HAP-1 (cell line): Measurements from ENCODE around the gene AFG3L2.
"Not testable (repeated sequence)": the region's sequence is repeated elsewhere in the genome, so short reads cannot be mapped to it uniquely, and the experiment has no call there.

Experiments used
- DNase-seq, 2 experiments: peaks; one replicate each; pipeline ENCODE4 v3.0.0-alpha.2; 2016 to 2020; ENCODE audit warnings: low spot score in 2 of 2
- H3K27me3 ChIP-seq: fragments of 250-450 bp; sonication (Bioruptor Pico); 2 replicates; pipeline ENCODE4 v1.5.1; 2020; ENCODE audit warnings: low read depth, mild to moderate bottlenecking, moderate library complexity
- H3K36me3 ChIP-seq: fragments of 250-450 bp; sonication (Bioruptor Pico); replicated peaks from 2 replicates; pipeline ENCODE4 v1.5.1; 2020; ENCODE audit warnings: mild to moderate bottlenecking
- H3K4me1 ChIP-seq: fragments of 250-450 bp; sonication (Bioruptor Pico); 2 replicates; pipeline ENCODE4 v1.5.1; 2020; ENCODE audit warnings: mild to moderate bottlenecking
- H3K4me3 ChIP-seq: fragments of 250-450 bp; sonication (Bioruptor Pico); 2 replicates; pipeline ENCODE4 v1.5.1; 2020; ENCODE audit warnings: mild to moderate bottlenecking, moderate library complexity
- H3K9me3 ChIP-seq: fragments of 250-450 bp; sonication (Bioruptor Pico); 2 replicates; pipeline ENCODE4 v1.5.1; 2020; ENCODE audit warnings: mild to moderate bottlenecking, moderate library complexity
- in situ Hi-C: fragments of 300-500 bp; cut with MboI; formaldehyde crosslinking; loops from 3 replicates; pipeline ENCODE4 v1.14.3; 2020; ENCODE audit warnings: low sequenced_read_pairs, inconsistent platforms, mixed read lengths

AFG3L2 gene

DNA sequence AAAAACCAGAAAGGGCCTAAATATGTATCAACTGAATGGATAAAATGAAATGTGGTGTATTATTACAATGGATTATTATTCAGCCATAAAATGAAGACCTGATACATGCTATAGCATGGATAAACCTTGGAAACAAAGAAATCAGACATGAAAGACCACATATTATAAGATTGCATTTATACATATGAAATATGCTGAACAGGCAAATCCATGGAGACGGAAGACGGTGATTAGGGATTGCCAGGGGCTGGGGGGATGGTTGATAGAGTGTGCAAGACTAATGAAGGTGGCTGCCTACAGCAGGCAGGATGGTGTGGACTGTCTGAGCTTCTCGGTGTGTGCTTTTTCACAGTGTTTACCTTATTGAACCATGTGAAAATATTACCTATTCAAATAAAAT lies 11.4 kb upstream of the AFG3L2 start:
- H3K27me3 ChIP-seq, result no peaks in the 10 kb centered on the region
- in situ Hi-C loops, result loop anchor here (25.0 kb wide), 1 partner anchor 549 kb away; the partner anchor contains the start of gene SEH1L
- H3K9me3 ChIP-seq, result no peaks in the 10 kb centered on the region
- H3K36me3 ChIP-seq, result no peaks in the 10 kb centered on the region
- no peak for DNase-seq
- H3K4me3 ChIP-seq, result no peak overlapping the region
- no peaks in the 10 kb centered on the region for H3K4me1 ChIP-seq

DNA sequence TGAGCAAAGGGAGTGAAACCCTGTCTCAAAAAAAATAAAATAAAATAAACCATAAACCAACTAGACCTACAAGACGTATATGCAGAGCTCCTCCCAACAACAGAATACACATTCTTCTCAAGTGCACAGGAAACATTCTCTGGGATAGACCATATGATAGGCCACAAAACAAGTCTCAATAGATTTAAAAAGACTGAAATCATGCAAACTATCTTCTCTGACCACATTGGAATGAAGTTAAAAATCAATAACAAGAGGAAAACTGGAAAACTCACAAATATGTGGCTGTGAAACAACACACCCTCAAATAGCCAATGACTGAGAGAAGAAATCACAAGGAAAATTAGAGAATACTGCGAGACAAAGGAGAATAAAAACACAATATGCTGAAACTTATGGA lies 7.2 kb upstream of the AFG3L2 start:
- DNase-seq, result no peak
- in situ Hi-C loops, result loop anchor here (25.0 kb wide), 1 partner anchor 553 kb away; the partner anchor contains the start of gene SEH1L

DNA sequence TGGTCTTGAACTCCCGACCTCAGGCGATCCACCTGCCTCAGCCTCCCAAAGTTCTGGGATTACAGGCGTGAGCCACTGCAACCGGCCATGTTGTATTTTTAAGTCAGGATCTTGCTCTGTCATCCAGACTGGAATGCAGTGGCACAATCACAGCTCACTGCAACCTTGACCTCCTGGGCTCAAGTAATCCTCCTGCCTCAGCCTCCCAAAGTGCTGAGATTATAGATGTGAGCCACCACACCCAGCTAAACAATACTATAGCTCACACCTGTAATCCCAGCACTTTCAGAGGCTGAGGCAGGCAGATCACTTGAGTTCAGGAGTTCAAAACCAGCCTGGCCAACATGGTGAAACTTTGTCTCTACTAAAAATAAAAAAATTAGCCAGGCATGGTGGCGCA lies 6.7 kb upstream of the AFG3L2 start:
- not testable (repeated sequence) for H3K27me3 ChIP-seq, DNase-seq, H3K4me1 ChIP-seq, H3K9me3 ChIP-seq, H3K36me3 ChIP-seq, H3K4me3 ChIP-seq
- in situ Hi-C loops, result loop anchor here (25.0 kb wide), 1 partner anchor 554 kb away; the partner anchor contains the start of gene SEH1L

More for the DNA sequence above, 7.2 kb upstream of the AFG3L2 start:
- Histone ChIP-seq H3K36me3 (no peaks in the 10 kb centered on the region), H3K4me3 (no peak overlapping the region), H3K4me1 (no peaks in the 10 kb centered on the region), H3K27me3 (no peaks in the 10 kb centered on the region), H3K9me3 (no peaks in the 10 kb centered on the region)

DNA sequence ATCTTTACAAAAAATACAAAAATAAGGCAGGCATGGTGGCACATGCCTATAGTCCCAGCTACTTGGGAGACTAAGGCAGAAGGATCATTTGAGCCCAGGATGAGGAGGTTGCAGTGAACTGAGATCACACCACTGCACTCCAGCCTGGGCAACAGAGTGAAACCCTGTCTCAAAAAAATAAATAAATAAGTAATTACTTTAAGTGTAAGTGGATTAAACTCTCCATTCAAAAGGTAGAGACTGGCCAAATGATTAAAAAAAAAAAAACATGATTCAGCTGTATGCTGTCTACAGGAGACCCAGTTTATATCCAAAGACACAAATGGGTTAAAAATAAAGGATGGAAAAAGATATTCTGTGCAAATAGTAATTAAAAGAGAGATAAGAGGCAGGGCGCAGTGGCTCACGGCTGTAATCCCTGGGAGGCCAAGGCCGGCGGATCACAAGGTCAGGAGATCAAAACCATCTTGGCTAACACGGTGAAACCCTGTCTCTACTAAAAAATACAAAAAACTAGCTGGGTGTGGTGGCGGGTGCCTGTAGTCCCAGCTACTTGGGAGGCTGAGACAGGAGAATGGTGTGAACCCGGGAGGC lies 5.3 kb upstream of the AFG3L2 start:
- H3K9me3 ChIP-seq, H3K4me3 ChIP-seq, H3K4me1 ChIP-seq, DNase-seq, H3K36me3 ChIP-seq, H3K27me3 ChIP-seq: not testable (repeated sequence)
- in situ Hi-C loops, result loop anchor here (25.0 kb wide), 1 partner anchor 555 kb away; the partner anchor contains the start of gene SEH1L

DNA sequence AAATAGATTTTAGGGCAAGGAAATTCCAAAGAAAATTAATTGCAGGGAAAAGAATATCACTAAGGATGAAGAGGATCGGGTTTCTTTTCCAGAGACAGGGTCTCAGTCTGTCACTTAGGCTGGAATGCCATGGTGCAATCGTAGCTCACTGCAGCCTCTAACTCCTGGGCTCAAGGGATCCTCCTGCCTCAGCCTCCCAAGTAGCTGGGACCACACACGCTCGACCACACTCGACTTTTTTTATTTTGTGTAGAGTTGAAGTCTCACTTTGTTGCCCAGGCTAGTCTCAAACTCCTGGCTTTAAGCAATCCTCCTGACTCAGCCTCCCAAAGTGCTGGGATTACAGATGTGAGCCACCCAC lies 1.2 kb upstream of the AFG3L2 start:
- in situ Hi-C loops, result loop anchor here (25.0 kb wide), 1 partner anchor 559 kb away; the partner anchor contains the start of gene SEH1L
- H3K4me1 ChIP-seq, H3K27me3 ChIP-seq, H3K9me3 ChIP-seq, H3K36me3 ChIP-seq, DNase-seq: not testable (repeated sequence)
- peak overlapping the region; percentile 51 for H3K4me3 ChIP-seq

DNA sequence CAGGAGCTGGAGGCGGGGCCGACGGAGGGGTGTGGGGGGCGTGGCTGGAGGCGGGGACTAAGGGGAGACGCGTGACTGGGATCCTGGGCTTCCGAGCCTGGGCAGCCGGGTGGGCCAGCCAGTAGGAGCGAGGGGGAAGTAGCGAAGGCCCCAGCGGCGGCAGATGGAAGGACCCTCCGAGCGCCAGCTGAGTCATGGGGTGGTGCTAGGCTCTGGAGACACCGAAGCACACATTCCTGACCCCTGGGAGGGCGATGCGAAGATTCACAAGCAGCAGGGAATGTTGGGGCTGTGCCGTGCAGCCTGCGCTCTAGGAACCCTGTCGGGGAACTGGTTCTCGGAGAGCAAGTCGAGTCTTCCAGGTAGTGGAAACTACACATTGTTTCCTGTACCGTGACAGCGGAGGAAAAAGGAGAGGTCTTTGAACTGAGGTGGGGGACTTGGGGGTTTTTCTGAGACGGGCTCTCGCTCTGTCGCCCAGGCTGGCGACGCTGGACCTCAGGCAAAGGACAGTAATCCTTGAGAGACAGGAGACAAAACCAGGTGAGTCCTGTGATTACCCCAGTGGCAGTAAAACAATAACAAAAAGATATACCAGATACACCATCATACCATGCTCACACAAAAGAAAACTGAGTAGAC lies 650 bp upstream of the AFG3L2 start:
- no peaks in the 10 kb centered on the region; the same call in none of the 2 replicates for H3K36me3 ChIP-seq
- DNase-seq, result no peak
- in situ Hi-C loops, result loop anchor here (25.0 kb wide), 1 partner anchor 560 kb away; the partner anchor contains the start of gene SEH1L
- peak overlapping the region; percentile 51 for H3K4me3 ChIP-seq
- H3K4me1 ChIP-seq, result peaks cover 9% of the 10 kb centered on the region
- H3K9me3 ChIP-seq, result no peaks in the 10 kb centered on the region; the same call in 1 of the 2 replicates
- no peaks in the 10 kb centered on the region for H3K27me3 ChIP-seq

DNA sequence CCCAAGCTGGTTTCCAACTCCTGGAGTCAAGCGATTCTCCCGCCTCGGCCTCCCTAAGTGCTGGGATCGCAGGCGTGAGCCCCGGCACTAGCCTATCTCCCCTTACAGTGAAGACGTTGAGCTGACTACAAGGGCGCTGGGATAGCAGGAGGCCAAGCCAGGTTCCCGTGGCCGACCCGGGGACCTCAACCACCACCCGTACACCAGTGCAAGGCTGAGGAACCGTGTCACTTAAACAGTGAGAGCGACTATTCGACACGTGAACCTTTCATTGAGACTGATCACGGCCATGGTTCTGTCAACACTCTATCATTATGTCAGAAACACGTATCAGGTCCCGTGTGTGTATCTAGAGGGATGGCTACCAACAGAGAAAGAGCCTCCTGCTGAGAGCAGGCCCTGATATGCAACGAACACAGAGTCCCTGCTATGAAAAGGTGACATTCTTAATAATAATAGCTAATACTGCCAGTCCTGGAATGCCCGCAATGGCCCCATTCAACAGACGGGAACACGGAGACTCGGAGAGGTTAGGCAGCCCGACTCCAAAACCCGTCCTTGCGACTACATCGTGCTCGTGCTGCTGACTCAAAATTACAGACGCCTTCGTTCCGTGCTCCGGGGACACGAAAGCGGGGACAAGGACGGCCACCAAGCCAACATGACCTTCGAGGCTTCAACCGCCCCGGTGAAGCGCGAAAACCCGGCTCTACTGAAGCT lies 833 bp downstream of the AFG3L2 start:
- Histone ChIP-seq H3K4me1 (peaks cover 9% of the 10 kb centered on the region), H3K27me3 (no peaks in the 10 kb centered on the region), H3K36me3 (no peaks in the 10 kb centered on the region; the same call in none of the 2 replicates), H3K9me3 (no peaks in the 10 kb centered on the region; the same call in 1 of the 2 replicates), H3K4me3 (peak overlapping the region; percentile 62)
- in situ Hi-C loops, result loop anchor here (25.0 kb wide), 1 partner anchor 561 kb away; the partner anchor contains the start of gene SEH1L
- DNase-seq, result peak; percentile 24 to 52

DNA sequence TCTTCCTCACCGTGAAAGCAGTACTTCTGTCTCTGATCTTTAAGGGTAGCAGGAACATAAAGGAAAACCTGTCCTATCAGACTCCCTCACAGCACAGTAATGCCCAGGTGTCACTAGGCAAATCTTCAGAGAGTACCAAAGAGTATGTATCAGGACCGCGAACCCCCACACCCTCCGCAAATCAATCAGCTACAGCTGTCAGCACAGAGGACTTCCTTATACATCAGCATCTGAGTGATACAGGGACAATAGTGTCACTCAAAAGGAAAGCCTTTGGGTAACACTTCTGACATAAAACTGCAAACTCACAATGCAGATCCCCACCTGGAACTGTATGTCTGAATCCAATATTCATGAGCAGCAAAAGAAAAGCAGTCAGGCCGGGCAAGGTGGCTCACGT lies 2.6 kb downstream of the AFG3L2 start:
- in situ Hi-C loops, result no loop called here
- Histone ChIP-seq H3K36me3 (no peaks in the 10 kb centered on the region; the same call in none of the 2 replicates), H3K4me3 (no peak overlapping the region), H3K9me3 (no peaks in the 10 kb centered on the region; the same call in 1 of the 2 replicates), H3K4me1 (peaks cover 9% of the 10 kb centered on the region), H3K27me3 (no peaks in the 10 kb centered on the region)
- no peak for DNase-seq

DNA sequence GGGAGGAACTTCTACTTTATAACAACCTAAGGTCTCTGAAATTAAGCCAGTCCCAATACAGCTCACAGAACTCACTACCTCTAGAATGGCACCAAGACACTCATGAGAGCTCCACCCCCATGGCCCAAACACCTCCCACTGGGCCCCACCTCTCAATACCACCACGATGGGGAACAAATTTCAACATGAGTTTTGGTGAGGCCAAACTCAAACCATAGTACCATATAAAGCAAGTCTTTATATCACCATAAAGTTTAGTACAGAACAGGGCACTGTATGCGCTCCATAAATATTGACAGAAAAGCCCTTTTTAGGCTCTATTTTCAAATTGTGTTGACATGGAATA lies 3.3 kb downstream of the AFG3L2 start:
- Histone ChIP-seq H3K36me3 (peaks cover 5% of the 10 kb centered on the region), H3K9me3 (no peaks in the 10 kb centered on the region; the same call in 1 of the 2 replicates), H3K4me3 (no peak overlapping the region), H3K27me3 (no peaks in the 10 kb centered on the region), H3K4me1 (peaks cover 9% of the 10 kb centered on the region)
- in situ Hi-C loops, result no loop called here
- no peak for DNase-seq

DNA sequence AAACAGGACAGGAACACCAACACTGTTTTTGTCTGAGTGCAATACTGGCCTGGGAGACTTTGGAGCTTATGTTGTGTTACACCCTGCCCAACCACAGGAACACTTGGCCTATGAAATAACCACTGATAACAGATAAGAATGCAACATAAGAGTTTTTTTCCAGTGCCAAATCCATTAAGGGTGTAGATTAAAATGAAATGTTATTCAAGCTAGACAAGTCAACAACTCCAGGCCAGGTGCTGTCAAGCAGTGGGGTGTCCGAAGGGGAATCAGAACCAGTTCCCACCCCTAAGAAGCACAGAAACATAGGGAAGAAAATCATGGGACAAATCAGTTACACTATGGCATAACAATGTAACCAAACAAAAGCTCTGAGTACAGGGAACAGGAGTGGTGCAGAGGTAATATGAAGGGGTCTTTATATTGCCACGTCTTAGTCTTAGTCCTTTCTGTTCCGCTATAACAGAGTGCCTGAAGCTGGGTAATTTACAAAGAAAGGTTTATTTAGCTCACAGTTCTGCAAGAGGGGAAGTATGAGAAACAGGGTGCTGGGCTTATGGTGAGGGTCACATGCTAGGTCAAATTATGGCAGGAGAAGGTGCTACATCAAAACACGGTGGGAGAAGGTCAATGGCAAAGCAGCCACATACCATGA lies 3.8 kb downstream of the AFG3L2 start:
- in situ Hi-C loops, result no loop called here
- no peak for DNase-seq
- peaks cover 9% of the 10 kb centered on the region for H3K4me1 ChIP-seq
- peaks cover 10% of the 10 kb centered on the region for H3K36me3 ChIP-seq
- no peaks in the 10 kb centered on the region; the same call in 1 of the 2 replicates for H3K9me3 ChIP-seq
- H3K27me3 ChIP-seq, result no peaks in the 10 kb centered on the region
- H3K4me3 ChIP-seq, result no peak overlapping the region

DNA sequence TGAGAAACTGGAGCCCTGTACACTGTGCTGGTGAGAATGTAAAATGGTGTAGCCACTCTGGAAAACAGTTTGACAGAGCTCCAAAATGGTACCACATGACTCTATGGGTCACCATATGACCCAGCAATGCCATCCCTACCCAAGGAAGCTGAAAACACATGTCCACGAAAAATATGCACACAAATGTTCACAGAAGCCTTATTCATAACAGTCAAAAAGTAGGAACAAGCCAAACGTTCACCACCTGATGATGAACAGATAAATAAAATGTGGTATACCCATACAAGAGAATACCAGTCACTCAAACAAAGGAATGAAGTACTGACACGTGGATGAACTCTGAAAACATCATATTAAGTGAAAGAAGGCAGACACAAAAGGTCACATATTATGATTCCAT lies 4.6 kb downstream of the AFG3L2 start:
- peaks cover 18% of the 10 kb centered on the region for H3K36me3 ChIP-seq
- in situ Hi-C loops, result no loop called here

DNA sequence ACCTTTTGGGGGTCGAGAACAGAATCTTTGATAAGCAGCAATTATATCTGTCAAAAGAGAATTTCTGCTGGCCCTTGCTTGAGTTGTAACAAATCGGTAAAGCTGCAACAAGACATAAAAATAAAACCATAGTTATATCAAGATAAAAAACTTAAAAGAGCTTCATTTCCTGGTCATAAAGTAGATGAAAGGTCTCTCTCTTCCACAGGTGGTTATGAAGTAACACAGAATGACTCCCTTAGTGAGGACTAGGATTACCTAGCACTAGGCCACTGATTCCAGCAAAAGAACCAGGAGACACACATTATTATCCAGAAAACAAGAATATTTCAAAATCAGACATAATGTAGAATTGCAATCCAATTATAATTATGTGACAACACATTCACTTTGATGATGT lies 5.4 kb downstream of the AFG3L2 start:
- in situ Hi-C loops, result no loop called here
- H3K4me3 ChIP-seq, result no peak overlapping the region
- no peaks in the 10 kb centered on the region; the same call in 1 of the 2 replicates for H3K9me3 ChIP-seq
- peaks cover 21% of the 10 kb centered on the region for H3K36me3 ChIP-seq
- DNase-seq, result no peak
- peaks cover 9% of the 10 kb centered on the region for H3K4me1 ChIP-seq
- H3K27me3 ChIP-seq, result no peaks in the 10 kb centered on the region

More for the DNA sequence above, 4.6 kb downstream of the AFG3L2 start:
- H3K9me3 ChIP-seq, result no peaks in the 10 kb centered on the region; the same call in 1 of the 2 replicates
- DNase-seq, result no peak
- H3K4me1 ChIP-seq, result peaks cover 9% of the 10 kb centered on the region
- no peaks in the 10 kb centered on the region for H3K27me3 ChIP-seq
- H3K4me3 ChIP-seq, result no peak overlapping the region

DNA sequence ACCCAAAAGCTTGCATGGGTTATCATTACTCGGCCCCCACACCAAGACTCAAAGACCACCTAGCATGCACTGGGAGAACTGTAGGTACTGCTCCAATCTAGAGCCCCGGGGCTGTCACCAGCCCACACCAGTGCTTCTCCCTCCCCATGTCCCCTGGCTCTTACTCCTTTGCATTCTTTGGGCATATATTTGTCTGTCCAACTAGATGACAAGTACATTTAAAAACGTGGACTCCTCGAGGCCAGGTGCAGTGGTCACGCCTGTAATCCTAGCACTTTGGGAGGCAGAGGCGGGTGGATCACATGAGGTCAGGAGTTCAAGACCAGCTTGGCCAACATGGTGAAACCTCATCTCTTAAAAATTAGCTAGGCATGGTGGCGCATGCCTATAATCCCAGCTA lies 7.8 kb downstream of the AFG3L2 start:
- H3K4me3 ChIP-seq, result no peak overlapping the region
- H3K27me3 ChIP-seq, result no peaks in the 10 kb centered on the region
- in situ Hi-C loops, result no loop called here
- H3K4me1 ChIP-seq, result peaks cover 5% of the 10 kb centered on the region
- DNase-seq, result no peak
- H3K9me3 ChIP-seq, result no peaks in the 10 kb centered on the region
- H3K36me3 ChIP-seq, result peaks cover 39% of the 10 kb centered on the region
